Measurements from ENCODE around the gene LPO.

GRCh38 chr17:58215685-58216084 lies 22.7 kb upstream of the LPO start:
- no peak for TF ChIP-seq POLR2A (IDR thresholded peaks at IDR 0.05)
- no peak for TF ChIP-seq CTCF (IDR thresholded peaks at IDR 0.05)
